ENCODE data around the gene FNDC10.

- TF ChIP-seq POLR2A (IDR thresholded peaks at IDR 0.05) (no peak), CTCF (IDR thresholded peaks at IDR 0.05) (no peak)
Measured at GRCh38 chr1:1578371-1578940, 21.5 kb downstream of the FNDC10 start.
